ENCODE data around the gene AP1M2. TPM values are rescaled to one million over a fixed set of nuclear protein-coding genes. Genes with fewer than 3 reads are reported as not detected.
A peak's percentile ranks its signal among the peaks of the same experiment; 100 is the strongest.
"Not testable (repeated sequence)": the region's sequence is repeated elsewhere in the genome, so short reads cannot be mapped to it uniquely, and the experiment has no call there.

The AP1M2 gene
- total and polyA plus RNA-seq, 5 donors from 2014 or later = not detected

GRCh38 chr19:10543059-10543419, 44.1 kb downstream of the AP1M2 start:
- Histone ChIP-seq H3K9me3 (ENCODE audit: control insufficient read depth in 2 of 2, low read length in 2 of 2) (no peaks in the 10 kb centered on the region), H3K27ac (ENCODE audit: insufficient read depth, low read length, poor library complexity, severe bottlenecking) (peak overlapping the region; percentile 69)

GRCh38 chr19:10539016-10539415, 48.1 kb downstream of the AP1M2 start:
- H3K27ac ChIP-seq (ENCODE audit: insufficient read depth, low read length, poor library complexity, severe bottlenecking); H3K36me3 ChIP-seq (ENCODE audit: control insufficient read depth, insufficient read depth, low read length); H3K4me1 ChIP-seq (ENCODE audit: control insufficient read depth, insufficient read depth, low read length, poor library complexity, severe bottlenecking); H3K9me3 Mint-ChIP-seq; H3K9me3 ChIP-seq (ENCODE audit: control insufficient read depth in 2 of 2, low read length in 2 of 2); H3K27ac Mint-ChIP-seq; H3K36me3 Mint-ChIP-seq; H3K4me3 Mint-ChIP-seq; H3K4me1 Mint-ChIP-seq; H3K4me3 ChIP-seq (ENCODE audit: low read depth, low read length); H3K27me3 ChIP-seq (ENCODE audit: control insufficient read depth, insufficient read depth, low read length); DNase-seq; ATAC-seq (ENCODE audit: low read depth in 2 of 2): not testable (repeated sequence)
- peaks cover 41% of the 10 kb centered on the region for H3K27me3 Mint-ChIP-seq

More at GRCh38 chr19:10543059-10543419, 44.1 kb downstream of the AP1M2 start:
- peaks cover 4% of the 10 kb centered on the region for H3K27me3 ChIP-seq (ENCODE audit: control insufficient read depth, insufficient read depth, low read length)
- no peaks in the 10 kb centered on the region for H3K36me3 Mint-ChIP-seq
- H3K27ac Mint-ChIP-seq = peak overlapping the region in 2 of 3 donors; percentile 67 to 85
- peak overlapping the region; percentile 79 to 95 (median 86) for H3K4me3 Mint-ChIP-seq
- H3K4me3 ChIP-seq (ENCODE audit: low read depth, low read length) = peak overlapping the region; percentile 3
- H3K36me3 ChIP-seq (ENCODE audit: control insufficient read depth, insufficient read depth, low read length) = peaks cover 4% of the 10 kb centered on the region
- peaks cover 0 to 21% (median 13%) of the 10 kb centered on the region in 4 donors for H3K4me1 Mint-ChIP-seq
- no peaks in the 10 kb centered on the region for H3K9me3 Mint-ChIP-seq
- DNase-seq (no peak), ATAC-seq (ENCODE audit: low read depth in 2 of 2) (no peak)
- peaks cover 30% of the 10 kb centered on the region for H3K27me3 Mint-ChIP-seq
- peaks cover 23% of the 10 kb centered on the region for H3K4me1 ChIP-seq (ENCODE audit: control insufficient read depth, insufficient read depth, low read length, poor library complexity, severe bottlenecking)

GRCh38 chr19:10538204-10538983, 48.7 kb downstream of the AP1M2 start:
- Histone ChIP-seq H3K27ac (ENCODE audit: insufficient read depth, low read length, poor library complexity, severe bottlenecking) (no peak overlapping the region), H3K4me3 (ENCODE audit: low read depth, low read length) (no peak overlapping the region), H3K9me3 (ENCODE audit: control insufficient read depth in 2 of 2, low read length in 2 of 2) (no peaks in the 10 kb centered on the region), H3K27me3 (ENCODE audit: control insufficient read depth, insufficient read depth, low read length) (peaks cover 8% of the 10 kb centered on the region), H3K4me1 (ENCODE audit: control insufficient read depth, insufficient read depth, low read length, poor library complexity, severe bottlenecking) (peaks cover 3% of the 10 kb centered on the region), H3K36me3 (ENCODE audit: control insufficient read depth, insufficient read depth, low read length) (no peaks in the 10 kb centered on the region)
- H3K4me3 Mint-ChIP-seq = peak overlapping the region in 1 of 4 donors; percentile 41
- ATAC-seq (ENCODE audit: low read depth in 2 of 2) = no peak
- H3K9me3 Mint-ChIP-seq = no peaks in the 10 kb centered on the region
- H3K36me3 Mint-ChIP-seq = no peaks in the 10 kb centered on the region
- DNase-seq = no peak
- peaks cover 0 to 8% (median 3%) of the 10 kb centered on the region in 4 donors for H3K4me1 Mint-ChIP-seq
- H3K27ac Mint-ChIP-seq = no peak overlapping the region
- H3K27me3 Mint-ChIP-seq = peaks cover 41% of the 10 kb centered on the region

GRCh38 chr19:10537668-10538067, 49.4 kb downstream of the AP1M2 start:
- no peak overlapping the region for H3K4me3 ChIP-seq (ENCODE audit: low read depth, low read length)
- no peak overlapping the region for H3K4me3 Mint-ChIP-seq
- H3K4me1 ChIP-seq (ENCODE audit: control insufficient read depth, insufficient read depth, low read length, poor library complexity, severe bottlenecking) = no peaks in the 10 kb centered on the region
- no peaks in the 10 kb centered on the region for H3K9me3 Mint-ChIP-seq
- no peaks in the 10 kb centered on the region for H3K36me3 ChIP-seq (ENCODE audit: control insufficient read depth, insufficient read depth, low read length)
- no peak for DNase-seq
- H3K36me3 Mint-ChIP-seq = no peaks in the 10 kb centered on the region
- H3K27ac Mint-ChIP-seq = no peak overlapping the region
- no peak overlapping the region for H3K27ac ChIP-seq (ENCODE audit: insufficient read depth, low read length, poor library complexity, severe bottlenecking)
- peaks cover 8% of the 10 kb centered on the region for H3K27me3 ChIP-seq (ENCODE audit: control insufficient read depth, insufficient read depth, low read length)
- ATAC-seq (ENCODE audit: low read depth in 2 of 2) = no peak
- H3K9me3 ChIP-seq (ENCODE audit: control insufficient read depth in 2 of 2, low read length in 2 of 2) = no peaks in the 10 kb centered on the region
- H3K4me1 Mint-ChIP-seq = peaks cover 0 to under 1% (median 0%) of the 10 kb centered on the region in 4 donors
- H3K27me3 Mint-ChIP-seq = peaks cover 41% of the 10 kb centered on the region

GRCh38 chr19:10535613-10536012, 51.5 kb downstream of the AP1M2 start:
- H3K9me3 Mint-ChIP-seq = peaks cover 0 to 2% (median 0%) of the 10 kb centered on the region in 7 donors
- H3K36me3 Mint-ChIP-seq = no peaks in the 10 kb centered on the region
- H3K4me1 Mint-ChIP-seq = no peaks in the 10 kb centered on the region

GRCh38 chr19:10533646-10534386, 53.3 kb downstream of the AP1M2 start:
- ATAC-seq (ENCODE audit: low read depth in 2 of 2) = no peak
- H3K4me1 ChIP-seq (ENCODE audit: control insufficient read depth, insufficient read depth, low read length, poor library complexity, severe bottlenecking) = no peaks in the 10 kb centered on the region
- H3K27me3 Mint-ChIP-seq = peaks cover 22% of the 10 kb centered on the region
- peaks cover 0 to 4% (median 0%) of the 10 kb centered on the region in 7 donors for H3K9me3 Mint-ChIP-seq
- H3K9me3 ChIP-seq (ENCODE audit: control insufficient read depth in 2 of 2, low read length in 2 of 2) = no peaks in the 10 kb centered on the region
- peaks cover 10% of the 10 kb centered on the region for H3K27me3 ChIP-seq (ENCODE audit: control insufficient read depth, insufficient read depth, low read length)
- no peak overlapping the region for H3K27ac ChIP-seq (ENCODE audit: insufficient read depth, low read length, poor library complexity, severe bottlenecking)
- DNase-seq = no peak
- peak overlapping the region in 1 of 4 donors; percentile 3 for H3K4me3 Mint-ChIP-seq
- H3K4me3 ChIP-seq (ENCODE audit: low read depth, low read length) = no peak overlapping the region
- peak overlapping the region in 2 of 3 donors; percentile 32 to 56 for H3K27ac Mint-ChIP-seq
- H3K36me3 ChIP-seq (ENCODE audit: control insufficient read depth, insufficient read depth, low read length) = no peaks in the 10 kb centered on the region
- no peaks in the 10 kb centered on the region for H3K36me3 Mint-ChIP-seq
- H3K4me1 Mint-ChIP-seq = no peaks in the 10 kb centered on the region

More at GRCh38 chr19:10535613-10536012, 51.5 kb downstream of the AP1M2 start:
- Histone ChIP-seq H3K36me3 (ENCODE audit: control insufficient read depth, insufficient read depth, low read length) (no peaks in the 10 kb centered on the region), H3K9me3 (ENCODE audit: control insufficient read depth in 2 of 2, low read length in 2 of 2) (no peaks in the 10 kb centered on the region), H3K4me1 (ENCODE audit: control insufficient read depth, insufficient read depth, low read length, poor library complexity, severe bottlenecking) (no peaks in the 10 kb centered on the region), H3K27ac (ENCODE audit: insufficient read depth, low read length, poor library complexity, severe bottlenecking) (no peak overlapping the region), H3K4me3 (ENCODE audit: low read depth, low read length) (no peak overlapping the region), H3K27me3 (ENCODE audit: control insufficient read depth, insufficient read depth, low read length) (peaks cover 10% of the 10 kb centered on the region)
- no peak overlapping the region for H3K27ac Mint-ChIP-seq
- no peak for ATAC-seq (ENCODE audit: low read depth in 2 of 2)
- peaks cover 32% of the 10 kb centered on the region for H3K27me3 Mint-ChIP-seq
- DNase-seq = no peak
- H3K4me3 Mint-ChIP-seq = no peak overlapping the region

- ATAC-seq (ENCODE audit: low read depth in 2 of 2) = no peak
- Histone ChIP-seq H3K4me1 (ENCODE audit: control insufficient read depth, insufficient read depth, low read length, poor library complexity, severe bottlenecking) (no peaks in the 10 kb centered on the region), H3K27ac (ENCODE audit: insufficient read depth, low read length, poor library complexity, severe bottlenecking) (no peak overlapping the region), H3K4me3 (ENCODE audit: low read depth, low read length) (no peak overlapping the region), H3K9me3 (ENCODE audit: control insufficient read depth in 2 of 2, low read length in 2 of 2) (no peaks in the 10 kb centered on the region), H3K27me3 (ENCODE audit: control insufficient read depth, insufficient read depth, low read length) (peaks cover 2% of the 10 kb centered on the region), H3K36me3 (ENCODE audit: control insufficient read depth, insufficient read depth, low read length) (no peaks in the 10 kb centered on the region)
- peaks cover 0 to 4% (median 0%) of the 10 kb centered on the region in 7 donors for H3K9me3 Mint-ChIP-seq
- no peak overlapping the region for H3K4me3 Mint-ChIP-seq
- H3K36me3 Mint-ChIP-seq = no peaks in the 10 kb centered on the region
- H3K27ac Mint-ChIP-seq = no peak overlapping the region
- H3K27me3 Mint-ChIP-seq = peaks cover 10% of the 10 kb centered on the region
- DNase-seq = no peak
- no peaks in the 10 kb centered on the region for H3K4me1 Mint-ChIP-seq
Observed at GRCh38 chr19:10532457-10532856, 54.7 kb downstream of the AP1M2 start.
